ENCODE results near the gene ATL2.
"Not testable (repeated sequence)": the region's sequence is repeated elsewhere in the genome, so short reads cannot be mapped to it uniquely, and the experiment has no call there.

The ATL2 gene

GRCh38 chr2:38330754-38331153 lies 46.3 kb downstream of the ATL2 start:
- POLR2A ChIA-PET: no interaction called here
- DNase-seq (ENCODE audit: extremely low spot score): no peak
- CTCF ChIA-PET: no interaction called here
- TF ChIP-seq FOXM1 (IDR thresholded peaks at IDR 0.05; ENCODE audit: borderline replicate concordance) (no peak), ARNT (IDR thresholded peaks at IDR 0.05) (no peak), SP1 (IDR thresholded peaks at IDR 0.05) (no peak), TARDBP (IDR thresholded peaks at IDR 0.05) (no peak), FOXK2 (IDR thresholded peaks at IDR 0.05) (no peak), BHLHE40 (IDR thresholded peaks at IDR 0.05; ENCODE audit: borderline replicate concordance) (no peak), L3MBTL2 (conservative IDR thresholded peaks at IDR 0.05) (no peak), FOXA1 (IDR thresholded peaks at IDR 0.05) (no peak), ZNF384 (IDR thresholded peaks at IDR 0.05) (no peak), ELF4 (IDR thresholded peaks at IDR 0.05) (no peak), LEF1 (IDR thresholded peaks at IDR 0.05; ENCODE audit: borderline replicate concordance) (no peak), HDGF (IDR thresholded peaks at IDR 0.05; ENCODE audit: borderline replicate concordance) (no peak), NFRKB (IDR thresholded peaks at IDR 0.05) (no peak), SUZ12 (IDR thresholded peaks at IDR 0.05) (no peak), CTBP1 (IDR thresholded peaks at IDR 0.05; ENCODE audit: borderline replicate concordance) (no peak)
- TF ChIP-seq, protein P1, sequence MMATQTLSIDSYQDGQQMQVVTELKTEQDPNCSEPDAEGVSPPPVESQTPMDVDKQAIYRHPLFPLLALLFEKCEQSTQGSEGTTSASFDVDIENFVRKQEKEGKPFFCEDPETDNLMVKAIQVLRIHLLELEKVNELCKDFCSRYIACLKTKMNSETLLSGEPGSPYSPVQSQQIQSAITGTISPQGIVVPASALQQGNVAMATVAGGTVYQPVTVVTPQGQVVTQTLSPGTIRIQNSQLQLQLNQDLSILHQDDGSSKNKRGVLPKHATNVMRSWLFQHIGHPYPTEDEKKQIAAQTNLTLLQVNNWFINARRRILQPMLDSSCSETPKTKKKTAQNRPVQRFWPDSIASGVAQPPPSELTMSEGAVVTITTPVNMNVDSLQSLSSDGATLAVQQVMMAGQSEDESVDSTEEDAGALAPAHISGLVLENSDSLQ (IDR thresholded peaks at IDR 0.05): no peak

GRCh38 chr2:38327580-38327979 lies 49.5 kb downstream of the ATL2 start:
- POLR2A ChIA-PET: interaction anchor here (1.4 kb wide), 1 partner anchor 424 kb away, joined by 4 read pairs; the partner anchor contains the start of gene SRSF7
- CTCF ChIA-PET: interaction anchor here (0.6 to 1.1 kb wide), 2 partner anchors 49 to 1117 kb away, joined by 3 read pairs; no protein-coding TSS in a partner anchor
- TF ChIP-seq, protein P1 (IDR thresholded peaks at IDR 0.05): no peak
- TF ChIP-seq NFRKB (IDR thresholded peaks at IDR 0.05) (no peak), SP1 (IDR thresholded peaks at IDR 0.05) (no peak), HDGF (IDR thresholded peaks at IDR 0.05; ENCODE audit: borderline replicate concordance) (no peak), CTBP1 (IDR thresholded peaks at IDR 0.05; ENCODE audit: borderline replicate concordance) (no peak), SUZ12 (IDR thresholded peaks at IDR 0.05) (no peak), FOXA1 (IDR thresholded peaks at IDR 0.05) (no peak), LEF1 (IDR thresholded peaks at IDR 0.05; ENCODE audit: borderline replicate concordance) (no peak), BHLHE40 (IDR thresholded peaks at IDR 0.05; ENCODE audit: borderline replicate concordance) (no peak), ELF4 (IDR thresholded peaks at IDR 0.05) (no peak), L3MBTL2 (conservative IDR thresholded peaks at IDR 0.05) (no peak), ARNT (IDR thresholded peaks at IDR 0.05) (no peak), FOXK2 (IDR thresholded peaks at IDR 0.05) (no peak), TARDBP (IDR thresholded peaks at IDR 0.05) (no peak), FOXM1 (IDR thresholded peaks at IDR 0.05; ENCODE audit: borderline replicate concordance) (no peak)
- DNase-seq (ENCODE audit: extremely low spot score): no peak

GRCh38 chr2:38323623-38324022 lies 53.5 kb downstream of the ATL2 start:
- DNase-seq (ENCODE audit: extremely low spot score): no peak
- no peak for TF ChIP-seq HDGF (IDR thresholded peaks at IDR 0.05; ENCODE audit: borderline replicate concordance)
- no peak for TF ChIP-seq LEF1 (IDR thresholded peaks at IDR 0.05; ENCODE audit: borderline replicate concordance)
- TF ChIP-seq ARNT (IDR thresholded peaks at IDR 0.05): no peak
- no peak for TF ChIP-seq NFRKB (IDR thresholded peaks at IDR 0.05)
- CTCF ChIA-PET: no interaction called here
- POLR2A ChIA-PET: no interaction called here

GRCh38 chr2:38322224-38322914 lies 54.7 kb downstream of the ATL2 start:
- no peak for TF ChIP-seq ARNT (IDR thresholded peaks at IDR 0.05)
- TF ChIP-seq NFRKB (IDR thresholded peaks at IDR 0.05): no peak
- no peak for TF ChIP-seq SP1 (IDR thresholded peaks at IDR 0.05)
- ChIA-PET POLR2A (no interaction called here), CTCF (interaction anchor here (0.6 kb wide), 1 partner anchor 219 kb away, joined by 3 read pairs; no protein-coding TSS in a partner anchor)
- DNase-seq (ENCODE audit: extremely low spot score): no peak

GRCh38 chr2:38319240-38319639 lies 57.8 kb downstream of the ATL2 start:
- DNase-seq (ENCODE audit: extremely low spot score); POLR2A ChIA-PET: not testable (repeated sequence)
- CTCF ChIA-PET: interaction anchor here (0.7 to 1.1 kb wide), 3 partner anchors 19 to 337 kb away, joined by 3 read pairs; no protein-coding TSS in a partner anchor

DNA sequence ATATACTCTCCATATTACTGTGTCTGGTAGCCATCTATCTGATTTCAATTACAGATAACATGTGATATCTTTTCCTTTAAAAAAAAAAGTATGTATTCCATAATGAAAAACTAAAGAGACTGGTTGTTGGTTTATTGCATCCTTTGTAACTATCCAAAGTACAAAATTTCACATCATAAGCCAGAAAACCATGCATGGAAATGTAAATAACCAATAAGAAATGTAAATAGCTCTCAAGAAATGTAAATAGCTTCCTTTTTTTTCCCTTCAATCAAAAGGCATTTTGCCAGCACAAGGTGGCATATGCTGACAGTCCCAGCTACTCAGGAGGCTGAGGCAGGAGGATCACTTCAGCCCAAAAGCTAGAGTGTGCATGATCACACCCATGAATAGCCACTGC lies 59.3 kb downstream of the ATL2 start:
- CTCF ChIA-PET: interaction anchor here (3.2 kb wide), 1 partner anchor 191 kb away, joined by 28 read pairs; no protein-coding TSS in a partner anchor

More for the DNA sequence above, 59.3 kb downstream of the ATL2 start:
- POLR2A ChIA-PET: no interaction called here
- no peak for TF ChIP-seq L3MBTL2 (conservative IDR thresholded peaks at IDR 0.05)
- no peak for TF ChIP-seq FOXA1 (IDR thresholded peaks at IDR 0.05)
- TF ChIP-seq ZNF384 (IDR thresholded peaks at IDR 0.05): no peak
- no peak for TF ChIP-seq ELF4 (IDR thresholded peaks at IDR 0.05)
- no peak for TF ChIP-seq HDGF (IDR thresholded peaks at IDR 0.05; ENCODE audit: borderline replicate concordance)
- TF ChIP-seq BHLHE40 (IDR thresholded peaks at IDR 0.05; ENCODE audit: borderline replicate concordance): no peak
- TF ChIP-seq, protein P1 (IDR thresholded peaks at IDR 0.05): no peak
- no peak for TF ChIP-seq CTBP1 (IDR thresholded peaks at IDR 0.05; ENCODE audit: borderline replicate concordance)
- TF ChIP-seq TARDBP (IDR thresholded peaks at IDR 0.05): no peak
- TF ChIP-seq FOXM1 (IDR thresholded peaks at IDR 0.05; ENCODE audit: borderline replicate concordance): no peak
- no peak for TF ChIP-seq NFRKB (IDR thresholded peaks at IDR 0.05)
- TF ChIP-seq SP1 (IDR thresholded peaks at IDR 0.05): no peak
- TF ChIP-seq SUZ12 (IDR thresholded peaks at IDR 0.05): no peak
- TF ChIP-seq FOXK2 (IDR thresholded peaks at IDR 0.05): no peak
- no peak for TF ChIP-seq ARNT (IDR thresholded peaks at IDR 0.05)
- no peak for TF ChIP-seq LEF1 (IDR thresholded peaks at IDR 0.05; ENCODE audit: borderline replicate concordance)
- no peak for DNase-seq (ENCODE audit: extremely low spot score)

Measured in HEK293T (cell line).